Prostate gland (tissue), 2 donors: Measurements from ENCODE around the gene NEMF.

Experiments
- POLR2A ChIP-seq: fragments of 450-650 bp; IDR thresholded peaks from one replicate; pipeline ENCODE4 v1.6.1; 2016; ENCODE audit warnings: antibody characterized with exemption, mild to moderate bottlenecking
- POLR2AphosphoS5 ChIP-seq: sonication (generic); formaldehyde crosslinking; IDR thresholded peaks from one replicate; pipeline ENCODE4 v1.6.1; 2017; ENCODE audit warnings: antibody characterized with exemption
- TF ChIP-seq, protein P1 (sequence below), 4 experiments: fragments of 200-600 bp in 2 of 4; fragments of 450-650 bp in 2 of 4; sonication (generic) in 2 of 4; IDR thresholded peaks; 1 replicate in 3 of 4; 2 replicates in 1 of 4; pipeline ENCODE4 v1.5.1; 2016 to 2019; ENCODE audit warnings: antibody characterized with exemption in 4 of 4, mild to moderate bottlenecking in 2 of 4, moderate library complexity in 2 of 4

DNA sequence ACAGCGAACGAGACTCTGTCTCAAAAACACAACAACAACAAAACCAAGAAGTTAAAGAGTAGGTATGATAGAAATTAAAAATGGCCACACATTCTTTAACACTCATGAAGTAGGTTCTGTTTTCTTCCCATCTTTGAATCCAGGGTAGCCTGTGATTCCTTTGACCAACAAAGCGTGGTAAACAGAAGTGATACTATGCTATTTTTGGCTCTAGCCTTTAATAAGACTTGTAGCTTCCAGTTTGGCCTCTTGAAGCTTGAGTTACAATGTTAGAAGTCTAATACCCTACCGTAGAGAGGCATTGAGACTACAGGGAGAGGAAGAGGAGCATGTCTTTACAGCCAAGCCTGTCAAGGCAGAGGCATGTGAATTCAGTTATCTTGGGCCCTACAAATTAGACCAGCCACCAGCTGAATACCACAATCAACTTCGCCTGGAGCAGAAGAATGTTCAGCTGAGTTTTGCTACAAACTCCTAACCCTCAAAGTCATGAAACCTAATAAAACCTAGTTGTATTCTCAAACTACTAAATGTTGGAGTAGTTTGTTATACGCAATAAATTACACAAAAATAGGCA, 4.9 kb upstream of the NEMF start:
- TF ChIP-seq, protein P1, sequence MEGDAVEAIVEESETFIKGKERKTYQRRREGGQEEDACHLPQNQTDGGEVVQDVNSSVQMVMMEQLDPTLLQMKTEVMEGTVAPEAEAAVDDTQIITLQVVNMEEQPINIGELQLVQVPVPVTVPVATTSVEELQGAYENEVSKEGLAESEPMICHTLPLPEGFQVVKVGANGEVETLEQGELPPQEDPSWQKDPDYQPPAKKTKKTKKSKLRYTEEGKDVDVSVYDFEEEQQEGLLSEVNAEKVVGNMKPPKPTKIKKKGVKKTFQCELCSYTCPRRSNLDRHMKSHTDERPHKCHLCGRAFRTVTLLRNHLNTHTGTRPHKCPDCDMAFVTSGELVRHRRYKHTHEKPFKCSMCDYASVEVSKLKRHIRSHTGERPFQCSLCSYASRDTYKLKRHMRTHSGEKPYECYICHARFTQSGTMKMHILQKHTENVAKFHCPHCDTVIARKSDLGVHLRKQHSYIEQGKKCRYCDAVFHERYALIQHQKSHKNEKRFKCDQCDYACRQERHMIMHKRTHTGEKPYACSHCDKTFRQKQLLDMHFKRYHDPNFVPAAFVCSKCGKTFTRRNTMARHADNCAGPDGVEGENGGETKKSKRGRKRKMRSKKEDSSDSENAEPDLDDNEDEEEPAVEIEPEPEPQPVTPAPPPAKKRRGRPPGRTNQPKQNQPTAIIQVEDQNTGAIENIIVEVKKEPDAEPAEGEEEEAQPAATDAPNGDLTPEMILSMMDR (IDR thresholded peaks at IDR 0.05) = no peak
- TF ChIP-seq POLR2A = no peak
- no peak for TF ChIP-seq POLR2AphosphoS5
